NCI-H2107 treated with DMSO at 0.1 percent for 48 hours (cell line): ENCODE data around the gene DDIAS.
A peak's percentile ranks its signal among the peaks of the same experiment; 100 is the strongest.
"Not testable (repeated sequence)": the region's sequence is repeated elsewhere in the genome, so short reads cannot be mapped to it uniquely, and the experiment has no call there.

Experiments
- DNase-seq: peaks from one replicate; lab custom pipeline; 2025; ENCODE audit not compliant: unreplicated experiment; lab: John Stamatoyannopoulos, UW

DDIAS gene

GRCh38 chr11:82889133-82890001 lies 12.2 kb upstream of the DDIAS start:
- DNase-seq: no peak

- no peak for DNase-seq
These were observed 11.6 kb upstream of the DDIAS start for GRCh38 chr11:82890002-82890341.

- no peak for DNase-seq
These were observed 10.6 kb upstream of the DDIAS start for GRCh38 chr11:82890936-82891335.

- no peak for DNase-seq
These were observed 8.8 kb upstream of the DDIAS start for GRCh38 chr11:82892611-82893169.

- no peak for DNase-seq
These were observed 6.0 kb upstream of the DDIAS start for GRCh38 chr11:82895437-82896091.

GRCh38 chr11:82896183-82896582 lies 5.4 kb upstream of the DDIAS start:
- DNase-seq: no peak

GRCh38 chr11:82898241-82898640 lies 3.3 kb upstream of the DDIAS start:
- DNase-seq: no peak

- DNase-seq: peak; percentile 34
These were observed 2.2 kb upstream of the DDIAS start for GRCh38 chr11:82899186-82899820.

GRCh38 chr11:82899957-82900276 lies 1.6 kb upstream of the DDIAS start:
- no peak for DNase-seq

GRCh38 chr11:82900277-82901164 lies 1.0 kb upstream of the DDIAS start, which contains the start of gene PRCP:
TSS of gene PRCP (minus strand) at chr11:82900430. CDS start at chr11:82900402, 28 bp downstream.
- peak; percentile 76 for DNase-seq

- no peak for DNase-seq
These were observed 468 bp downstream of the DDIAS start for GRCh38 chr11:82901922-82902485.

- DNase-seq: no peak
These were observed 1.3 kb downstream of the DDIAS start for GRCh38 chr11:82902880-82903279.

- no peak for DNase-seq
These were observed 2.5 kb downstream of the DDIAS start for GRCh38 chr11:82903843-82904586.

GRCh38 chr11:82906236-82906635 lies 4.7 kb downstream of the DDIAS start:
- DNase-seq: peak; percentile 44

GRCh38 chr11:82906931-82907330 lies 5.4 kb downstream of the DDIAS start:
- DNase-seq: no peak

- DNase-seq: no peak
These were observed 5.8 kb downstream of the DDIAS start for GRCh38 chr11:82907371-82907770.

- DNase-seq: no peak
These were observed 6.8 kb downstream of the DDIAS start for GRCh38 chr11:82908311-82908710.

GRCh38 chr11:82909015-82909640 lies 7.6 kb downstream of the DDIAS start:
- DNase-seq: no peak

GRCh38 chr11:82919786-82920185 lies 18.2 kb downstream of the DDIAS start:
- not testable (repeated sequence) for DNase-seq
